Measurements from ENCODE around the gene HOXD4. TPM values are rescaled to one million over a fixed set of nuclear protein-coding genes. Genes with fewer than 3 reads are reported as not detected.

The HOXD4 gene
- total and polyA plus RNA-seq, 12 donors = 0.13 to 1.6 (median 0.40) TPM; not detected in 2

DNA sequence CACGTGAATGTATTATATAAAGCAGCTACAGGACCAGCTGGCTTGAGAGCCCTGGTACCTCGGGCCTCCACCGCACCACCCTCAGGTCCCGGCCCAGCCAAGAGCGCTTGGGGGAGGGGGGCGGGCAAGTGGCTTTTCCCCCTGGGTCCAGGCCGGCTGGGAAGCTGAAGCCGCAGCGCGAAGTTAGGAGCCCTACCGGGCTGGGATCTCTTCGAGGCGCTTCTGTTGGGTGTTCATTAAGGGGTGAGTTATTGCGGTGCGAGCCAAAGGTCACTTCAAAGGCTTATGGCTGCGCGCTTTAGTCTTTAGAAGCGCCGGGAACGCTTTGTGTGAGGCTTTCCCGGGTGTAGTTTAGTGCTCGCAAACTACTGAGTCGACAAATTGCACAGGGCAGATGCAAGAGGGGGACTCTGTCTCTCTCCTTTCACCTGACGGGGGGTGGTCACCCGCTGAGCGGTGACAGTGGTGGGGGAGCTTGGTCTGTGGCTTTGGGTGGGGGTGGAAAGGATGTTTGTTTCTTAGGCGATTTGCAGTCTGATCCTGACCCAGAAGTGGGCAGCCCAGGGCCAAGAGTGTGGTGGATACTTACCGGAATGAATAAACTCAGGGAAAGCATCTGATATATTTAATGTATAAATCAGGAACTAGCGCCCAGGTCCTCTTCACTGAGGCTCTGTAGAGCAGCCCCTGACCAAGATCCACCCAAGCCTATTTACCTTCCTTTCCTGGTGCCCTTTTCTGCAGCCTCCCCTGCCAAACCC is 11.7 kb downstream of the HOXD4 start:
- WGBS, 2 donors = 7 to 17% methylated on average over 29 of the region's 29 CpGs
- H3K9me3 ChIP-seq = no peaks in the 10 kb centered on the region
- no peak overlapping the region for H3K4me3 ChIP-seq
- H3K36me3 ChIP-seq = no peaks in the 10 kb centered on the region
- intact Hi-C loops (cut with DNase I) = no loop called here
- no peak for ATAC-seq
- TF ChIP-seq, protein P1, sequence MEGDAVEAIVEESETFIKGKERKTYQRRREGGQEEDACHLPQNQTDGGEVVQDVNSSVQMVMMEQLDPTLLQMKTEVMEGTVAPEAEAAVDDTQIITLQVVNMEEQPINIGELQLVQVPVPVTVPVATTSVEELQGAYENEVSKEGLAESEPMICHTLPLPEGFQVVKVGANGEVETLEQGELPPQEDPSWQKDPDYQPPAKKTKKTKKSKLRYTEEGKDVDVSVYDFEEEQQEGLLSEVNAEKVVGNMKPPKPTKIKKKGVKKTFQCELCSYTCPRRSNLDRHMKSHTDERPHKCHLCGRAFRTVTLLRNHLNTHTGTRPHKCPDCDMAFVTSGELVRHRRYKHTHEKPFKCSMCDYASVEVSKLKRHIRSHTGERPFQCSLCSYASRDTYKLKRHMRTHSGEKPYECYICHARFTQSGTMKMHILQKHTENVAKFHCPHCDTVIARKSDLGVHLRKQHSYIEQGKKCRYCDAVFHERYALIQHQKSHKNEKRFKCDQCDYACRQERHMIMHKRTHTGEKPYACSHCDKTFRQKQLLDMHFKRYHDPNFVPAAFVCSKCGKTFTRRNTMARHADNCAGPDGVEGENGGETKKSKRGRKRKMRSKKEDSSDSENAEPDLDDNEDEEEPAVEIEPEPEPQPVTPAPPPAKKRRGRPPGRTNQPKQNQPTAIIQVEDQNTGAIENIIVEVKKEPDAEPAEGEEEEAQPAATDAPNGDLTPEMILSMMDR (IDR thresholded peaks at IDR 0.05) = no peak
- no peak for DNase-seq
- H3K27me3 ChIP-seq = peaks cover 64 to 100% (median 100%) of the 10 kb centered on the region in 7 donors
- H3K4me1 ChIP-seq = peaks cover 7 to 40% (median 19%) of the 10 kb centered on the region in 9 donors
- H3K27ac ChIP-seq = no peak overlapping the region

DNA sequence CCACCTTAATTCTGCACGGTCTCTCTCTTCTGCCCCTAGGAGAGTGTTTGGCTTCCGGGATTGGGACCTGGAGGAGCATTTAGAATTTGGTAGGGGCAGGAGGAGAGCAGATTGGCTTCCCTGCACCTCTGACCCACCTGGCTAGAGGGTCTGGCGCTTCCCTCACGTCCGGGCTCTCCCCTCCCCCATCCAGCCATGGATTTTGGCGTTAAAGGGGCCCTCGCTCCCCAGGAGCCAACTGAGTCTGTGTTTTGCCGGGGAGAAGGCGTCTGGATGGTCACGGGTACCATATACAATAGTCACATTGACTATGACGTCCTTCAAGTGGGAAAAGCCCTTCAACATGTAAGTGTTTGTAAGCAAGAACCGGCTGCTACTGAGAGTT is 12.3 kb downstream of the HOXD4 start:
- ATAC-seq = no peak
- Histone ChIP-seq H3K9me3 (no peaks in the 10 kb centered on the region), H3K27ac (no peak overlapping the region), H3K27me3 (peaks cover 59 to 100% (median 100%) of the 10 kb centered on the region in 7 donors), H3K4me3 (no peak overlapping the region), H3K36me3 (no peaks in the 10 kb centered on the region), H3K4me1 (peaks cover 7 to 38% (median 19%) of the 10 kb centered on the region in 9 donors)
- TF ChIP-seq, protein P1 (IDR thresholded peaks at IDR 0.05) = no peak
- WGBS, 2 donors = 10 to 18% methylated on average over 12 of the region's 12 CpGs
- DNase-seq = no peak
- intact Hi-C loops (cut with DNase I) = no loop called here

DNA sequence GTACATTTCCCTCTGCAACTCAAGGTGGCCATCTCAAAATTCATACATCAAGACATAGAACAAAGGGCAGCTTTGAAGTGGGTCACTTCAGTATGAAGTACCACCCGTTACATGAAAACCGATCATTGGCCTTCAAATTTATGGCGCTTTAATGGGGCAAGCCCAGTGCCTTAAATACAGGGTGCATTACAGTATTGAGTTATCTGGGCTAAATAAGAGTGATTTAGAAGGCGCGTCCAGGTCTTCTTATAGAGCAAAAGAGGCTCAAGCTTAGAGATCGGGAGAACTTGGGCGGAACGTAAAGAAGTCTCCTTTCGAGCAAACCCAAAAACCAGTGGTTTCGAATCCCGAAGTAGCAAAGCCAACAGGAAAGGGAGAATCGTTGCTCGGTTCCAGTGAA is 12.9 kb downstream of the HOXD4 start:
- DNase-seq (no peak), ATAC-seq (no peak)
- intact Hi-C loops (cut with DNase I) = no loop called here
- Histone ChIP-seq H3K36me3 (no peaks in the 10 kb centered on the region), H3K9me3 (no peaks in the 10 kb centered on the region), H3K4me1 (peaks cover 5 to 35% (median 19%) of the 10 kb centered on the region in 9 donors), H3K27ac (no peak overlapping the region), H3K4me3 (no peak overlapping the region), H3K27me3 (peaks cover 53 to 100% (median 100%) of the 10 kb centered on the region in 7 donors)
- 12 to 28% methylated on average over 13 of the region's 13 CpGs for WGBS, 2 donors
- TF ChIP-seq, protein P1 (IDR thresholded peaks at IDR 0.05) = no peak

DNA sequence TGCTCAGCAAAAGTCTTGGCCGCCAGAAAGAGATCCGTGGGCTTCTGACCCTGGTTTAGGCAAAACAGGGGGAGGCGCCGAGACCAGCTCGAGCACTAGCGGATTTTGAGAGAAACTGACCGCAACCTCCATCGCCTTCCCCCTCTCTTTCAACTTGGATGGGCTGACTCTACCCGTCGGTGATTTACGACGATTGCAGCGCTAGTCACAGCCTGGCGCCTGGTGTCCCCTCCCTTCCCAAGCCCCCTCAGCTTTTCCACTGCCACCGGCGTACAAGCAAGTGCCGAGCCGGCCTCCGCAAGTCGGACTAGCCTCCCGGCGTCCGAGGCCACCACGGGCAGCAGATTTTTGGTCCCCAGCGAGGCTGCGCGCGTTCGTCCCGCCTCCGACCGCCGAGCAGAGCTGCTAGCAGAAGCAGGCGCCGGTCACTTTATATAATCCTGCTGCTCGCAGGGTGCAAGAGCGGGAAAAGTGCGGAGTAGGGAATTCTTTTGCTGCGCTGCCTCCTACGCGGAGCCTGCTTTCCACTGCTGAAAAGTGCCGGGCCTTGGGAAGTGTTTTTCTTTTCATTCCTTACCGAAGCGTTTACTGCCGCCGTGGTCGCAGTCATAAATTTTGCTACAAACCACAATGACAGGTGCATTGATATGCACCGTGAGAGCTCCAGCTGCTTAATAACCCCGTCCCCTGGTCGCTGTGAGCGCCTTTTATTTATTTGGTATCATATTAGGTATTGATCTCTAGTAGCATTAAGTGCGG is 13.4 kb downstream of the HOXD4 start:
- Histone ChIP-seq H3K36me3 (no peaks in the 10 kb centered on the region), H3K27me3 (peaks cover 47 to 100% (median 100%) of the 10 kb centered on the region in 7 donors), H3K27ac (no peak overlapping the region), H3K9me3 (no peaks in the 10 kb centered on the region), H3K4me1 (peaks cover 3 to 29% (median 16%) of the 10 kb centered on the region in 9 donors), H3K4me3 (no peak overlapping the region)
- intact Hi-C loops (cut with DNase I) = no loop called here
- WGBS, 2 donors = 6 to 17% methylated on average over 52 of the region's 52 CpGs
- ATAC-seq (no peak), DNase-seq (no peak)
- TF ChIP-seq, protein P1 (IDR thresholded peaks at IDR 0.05) = no peak

Measured in heart right ventricle (tissue), 16 donors.